ENCODE measurements around the gene FMN1. TPM values are rescaled to one million over a fixed set of nuclear protein-coding genes. Genes with fewer than 3 reads are reported as not detected.

The FMN1 gene
- total RNA-seq, 4 donors from 2014 or later: 2.6 to 6.6 (median 4.2) TPM

DNA sequence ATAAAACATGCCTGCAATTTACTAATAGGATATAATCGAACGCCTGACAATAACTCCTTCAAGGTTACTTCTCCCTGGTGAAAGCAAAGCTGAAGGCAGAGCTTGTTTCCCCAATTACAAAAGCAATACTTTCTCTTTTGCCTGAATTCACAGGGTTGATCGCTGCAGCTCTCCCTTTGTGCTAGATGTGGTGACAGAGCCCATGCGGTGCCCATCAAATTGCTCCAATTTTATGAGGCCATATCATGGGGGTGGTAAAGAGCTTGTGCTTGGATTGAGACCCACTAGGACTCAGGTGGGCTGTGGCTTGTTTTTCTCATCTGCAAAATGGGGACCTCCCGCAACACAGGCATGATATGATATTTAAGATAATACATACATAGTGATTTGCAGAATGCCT, 333.3 kb downstream of the FMN1 start:
- intact Hi-C loops (cut with DNase I; ENCODE audit: low total_unique reads): no loop called here

DNA sequence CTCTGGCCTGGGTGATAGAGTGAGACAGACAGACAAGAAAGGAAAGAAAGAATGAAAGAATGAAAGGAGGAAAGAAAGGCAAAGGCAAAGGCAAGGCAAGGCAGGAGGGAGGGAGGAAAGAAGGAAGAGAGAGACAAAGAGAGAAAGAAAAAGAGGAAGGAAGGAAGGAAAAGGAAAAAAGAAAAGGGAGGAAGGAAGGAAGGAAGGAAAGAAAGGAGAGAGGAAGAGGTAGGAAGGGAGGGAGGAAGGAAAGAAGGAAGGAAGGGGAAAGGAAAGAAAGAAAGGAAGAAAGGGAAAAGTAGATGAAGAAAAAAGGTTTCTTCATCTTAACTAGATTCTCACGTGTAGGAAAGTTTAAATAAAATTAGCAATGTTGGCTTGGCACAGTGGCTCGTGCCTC, 334.5 kb downstream of the FMN1 start:
- intact Hi-C loops (cut with DNase I; ENCODE audit: low total_unique reads) (no loop called here), in situ Hi-C loops (cut with MboI; ENCODE audit: low sequenced_read_pairs in 4 of 4) (no loop called here)
- TF ChIP-seq POLR2A (IDR thresholded peaks at IDR 0.05): no peak
- TF ChIP-seq, protein P1, sequence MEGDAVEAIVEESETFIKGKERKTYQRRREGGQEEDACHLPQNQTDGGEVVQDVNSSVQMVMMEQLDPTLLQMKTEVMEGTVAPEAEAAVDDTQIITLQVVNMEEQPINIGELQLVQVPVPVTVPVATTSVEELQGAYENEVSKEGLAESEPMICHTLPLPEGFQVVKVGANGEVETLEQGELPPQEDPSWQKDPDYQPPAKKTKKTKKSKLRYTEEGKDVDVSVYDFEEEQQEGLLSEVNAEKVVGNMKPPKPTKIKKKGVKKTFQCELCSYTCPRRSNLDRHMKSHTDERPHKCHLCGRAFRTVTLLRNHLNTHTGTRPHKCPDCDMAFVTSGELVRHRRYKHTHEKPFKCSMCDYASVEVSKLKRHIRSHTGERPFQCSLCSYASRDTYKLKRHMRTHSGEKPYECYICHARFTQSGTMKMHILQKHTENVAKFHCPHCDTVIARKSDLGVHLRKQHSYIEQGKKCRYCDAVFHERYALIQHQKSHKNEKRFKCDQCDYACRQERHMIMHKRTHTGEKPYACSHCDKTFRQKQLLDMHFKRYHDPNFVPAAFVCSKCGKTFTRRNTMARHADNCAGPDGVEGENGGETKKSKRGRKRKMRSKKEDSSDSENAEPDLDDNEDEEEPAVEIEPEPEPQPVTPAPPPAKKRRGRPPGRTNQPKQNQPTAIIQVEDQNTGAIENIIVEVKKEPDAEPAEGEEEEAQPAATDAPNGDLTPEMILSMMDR (IDR thresholded peaks at IDR 0.05 in 4 of 5, conservative IDR thresholded peaks at IDR 0.05 in 1 of 5): no peak
- H3K27me3 ChIP-seq: no peaks in the 10 kb centered on the region
- peaks cover 5 to 7% of the 10 kb centered on the region in 2 donors for H3K4me1 ChIP-seq
- no peak overlapping the region for H3K27ac ChIP-seq
- H3K36me3 ChIP-seq: no peaks in the 10 kb centered on the region
- H3K9me3 ChIP-seq: no peaks in the 10 kb centered on the region
- DNase-seq (no peak), ATAC-seq (no peak)
- H3K4me3 ChIP-seq: no peak overlapping the region

More for the DNA sequence above, 333.3 kb downstream of the FMN1 start:
- Histone ChIP-seq H3K27ac (no peak overlapping the region), H3K36me3 (no peaks in the 10 kb centered on the region), H3K4me1 (peaks cover 5 to 7% of the 10 kb centered on the region in 2 donors), H3K4me3 (no peak overlapping the region), H3K27me3 (no peaks in the 10 kb centered on the region), H3K9me3 (no peaks in the 10 kb centered on the region)
- in situ Hi-C loops (cut with MboI; ENCODE audit: low sequenced_read_pairs in 4 of 4): no loop called here
- TF ChIP-seq, protein P1 (IDR thresholded peaks at IDR 0.05 in 4 of 5, conservative IDR thresholded peaks at IDR 0.05 in 1 of 5): no peak
- TF ChIP-seq POLR2A (IDR thresholded peaks at IDR 0.05): no peak
- no peak for DNase-seq
- no peak for ATAC-seq

DNA sequence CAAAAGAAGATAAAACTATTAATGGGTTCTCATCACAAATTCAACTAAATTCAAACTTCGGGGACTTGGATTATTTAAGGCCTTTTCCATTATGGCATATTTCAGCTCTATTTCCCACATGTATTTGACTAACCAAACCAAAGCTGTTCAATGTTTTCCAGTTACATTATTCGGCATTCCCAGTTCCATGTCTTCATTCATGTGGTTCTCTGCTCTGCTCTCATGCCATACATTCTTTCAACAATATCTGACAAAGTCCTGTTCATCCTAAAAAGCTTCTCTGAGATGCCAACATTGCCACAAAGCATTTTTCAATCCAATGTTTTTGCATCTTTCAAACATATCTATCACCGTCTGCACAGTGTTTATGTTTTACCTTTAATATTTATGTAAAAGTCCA, 335.3 kb downstream of the FMN1 start:
- Histone ChIP-seq H3K27me3 (no peaks in the 10 kb centered on the region), H3K4me3 (no peak overlapping the region), H3K36me3 (no peaks in the 10 kb centered on the region), H3K4me1 (peaks cover 5 to 7% of the 10 kb centered on the region in 2 donors), H3K9me3 (no peaks in the 10 kb centered on the region), H3K27ac (no peak overlapping the region)
- ATAC-seq: no peak
- TF ChIP-seq, protein P1 (IDR thresholded peaks at IDR 0.05 in 4 of 5, conservative IDR thresholded peaks at IDR 0.05 in 1 of 5): no peak
- TF ChIP-seq POLR2A (IDR thresholded peaks at IDR 0.05): no peak
- in situ Hi-C loops (cut with MboI; ENCODE audit: low sequenced_read_pairs in 4 of 4) (no loop called here), intact Hi-C loops (cut with DNase I; ENCODE audit: low total_unique reads) (no loop called here)
- DNase-seq: no peak

DNA sequence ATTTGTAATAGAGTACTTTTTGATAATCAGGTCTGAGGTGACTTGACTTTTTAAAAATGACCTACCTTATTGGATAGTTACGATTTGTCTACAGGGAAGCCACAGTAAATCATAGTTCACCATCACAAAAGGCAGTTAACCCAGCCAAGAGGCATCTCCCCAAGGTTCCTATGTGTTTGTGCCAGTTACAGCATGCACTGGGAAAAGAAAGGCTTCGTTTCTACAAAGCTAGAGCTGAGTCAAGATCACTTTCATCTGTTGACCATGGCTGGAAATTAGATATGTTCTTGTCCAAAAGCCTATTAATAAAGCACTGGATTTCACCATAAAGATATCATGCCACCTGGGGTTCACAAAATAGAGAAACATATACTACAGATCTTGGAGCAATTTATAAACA, 336.8 kb downstream of the FMN1 start:
- in situ Hi-C loops (cut with MboI; ENCODE audit: low sequenced_read_pairs in 4 of 4) (no loop called here), intact Hi-C loops (cut with DNase I; ENCODE audit: low total_unique reads) (no loop called here)
- TF ChIP-seq, protein P1 (IDR thresholded peaks at IDR 0.05 in 4 of 5, conservative IDR thresholded peaks at IDR 0.05 in 1 of 5): no peak
- no peak for TF ChIP-seq POLR2A (IDR thresholded peaks at IDR 0.05)
- Histone ChIP-seq H3K36me3 (no peaks in the 10 kb centered on the region), H3K27me3 (no peaks in the 10 kb centered on the region), H3K4me1 (peaks cover 5 to 7% of the 10 kb centered on the region in 2 donors), H3K27ac (no peak overlapping the region), H3K4me3 (no peak overlapping the region), H3K9me3 (no peaks in the 10 kb centered on the region)
- DNase-seq (no peak), ATAC-seq (no peak)

DNA sequence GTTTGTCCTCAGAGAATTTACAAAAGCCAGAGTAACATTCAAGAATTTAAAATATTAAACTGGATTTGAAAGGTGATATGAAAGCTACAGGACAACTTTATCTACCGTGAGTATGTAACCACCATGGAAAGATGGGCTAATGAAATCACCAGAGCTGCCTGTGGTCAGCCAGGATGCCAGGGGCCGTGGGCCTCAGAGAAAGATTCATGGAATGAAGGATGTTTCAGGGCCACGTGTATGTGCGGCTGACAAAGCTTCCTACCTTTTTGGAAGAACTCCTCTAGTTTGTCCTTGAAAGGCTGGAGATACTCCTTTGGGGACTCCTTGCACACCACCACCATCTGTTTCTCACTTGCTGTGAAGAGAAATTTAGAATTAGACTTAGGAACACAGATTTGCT, 337.8 kb downstream of the FMN1 start:
- DNase-seq: no peak
- Histone ChIP-seq H3K4me1 (peaks cover under 1 to 5% of the 10 kb centered on the region in 2 donors), H3K27ac (no peak overlapping the region), H3K27me3 (no peaks in the 10 kb centered on the region), H3K36me3 (no peaks in the 10 kb centered on the region), H3K4me3 (no peak overlapping the region), H3K9me3 (no peaks in the 10 kb centered on the region)
- in situ Hi-C loops (cut with MboI; ENCODE audit: low sequenced_read_pairs in 4 of 4): no loop called here
- intact Hi-C loops (cut with DNase I; ENCODE audit: low total_unique reads): no loop called here
- TF ChIP-seq POLR2A (IDR thresholded peaks at IDR 0.05): no peak
- TF ChIP-seq, protein P1 (IDR thresholded peaks at IDR 0.05 in 4 of 5, conservative IDR thresholded peaks at IDR 0.05 in 1 of 5): no peak
- no peak for ATAC-seq

All from gastrocnemius medialis (tissue), 4 donors.